ENCODE results near the gene CNOT6. TPM values are rescaled to one million over a fixed set of nuclear protein-coding genes. Genes with fewer than 3 reads are reported as not detected.
"Not testable (repeated sequence)": the region's sequence is repeated elsewhere in the genome, so short reads cannot be mapped to it uniquely, and the experiment has no call there.

The CNOT6 gene
- total RNA-seq, 1 donor from 2014 or later: 38.5 TPM

DNA sequence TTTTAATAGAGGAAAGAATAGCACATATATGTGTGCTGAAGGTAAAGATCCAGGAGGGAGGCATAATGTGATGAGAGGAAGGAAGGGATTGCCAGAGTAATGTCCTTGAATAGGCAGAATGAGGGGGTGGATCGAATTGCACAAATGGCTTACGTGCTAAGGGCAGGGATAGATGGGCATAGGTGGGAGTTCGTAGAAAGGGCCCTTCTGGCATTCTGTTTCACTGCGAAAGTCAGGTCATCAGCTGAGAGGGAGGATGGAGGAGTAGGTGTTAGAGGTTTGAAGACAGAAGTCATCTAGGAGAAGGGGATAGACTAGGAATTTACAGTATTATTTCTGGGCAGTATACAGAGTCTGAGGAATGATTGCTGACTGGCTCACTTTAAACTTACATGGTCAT, 32.1 kb downstream of the CNOT6 start:
- peaks cover 17% of the 10 kb centered on the region for H3K36me3 ChIP-seq
- no peak overlapping the region for H3K27ac ChIP-seq
- Mint-ChIP-seq H3K27me3 (ENCODE audit: insufficient read depth, low read depth) (peaks cover 2% of the 10 kb centered on the region), H3K27ac (no peak overlapping the region), H3K9me3 (peaks cover 54% of the 10 kb centered on the region), H3K4me1 (peaks cover 12% of the 10 kb centered on the region), H3K36me3 (peaks cover 77% of the 10 kb centered on the region), H3K4me3 (no peak overlapping the region)
- H3K79me2 ChIP-seq (ENCODE audit: low read depth): peaks cover 92% of the 10 kb centered on the region
- H4K20me1 ChIP-seq (ENCODE audit: low read depth): peaks cover 66% of the 10 kb centered on the region
- TF ChIP-seq, protein P1, sequence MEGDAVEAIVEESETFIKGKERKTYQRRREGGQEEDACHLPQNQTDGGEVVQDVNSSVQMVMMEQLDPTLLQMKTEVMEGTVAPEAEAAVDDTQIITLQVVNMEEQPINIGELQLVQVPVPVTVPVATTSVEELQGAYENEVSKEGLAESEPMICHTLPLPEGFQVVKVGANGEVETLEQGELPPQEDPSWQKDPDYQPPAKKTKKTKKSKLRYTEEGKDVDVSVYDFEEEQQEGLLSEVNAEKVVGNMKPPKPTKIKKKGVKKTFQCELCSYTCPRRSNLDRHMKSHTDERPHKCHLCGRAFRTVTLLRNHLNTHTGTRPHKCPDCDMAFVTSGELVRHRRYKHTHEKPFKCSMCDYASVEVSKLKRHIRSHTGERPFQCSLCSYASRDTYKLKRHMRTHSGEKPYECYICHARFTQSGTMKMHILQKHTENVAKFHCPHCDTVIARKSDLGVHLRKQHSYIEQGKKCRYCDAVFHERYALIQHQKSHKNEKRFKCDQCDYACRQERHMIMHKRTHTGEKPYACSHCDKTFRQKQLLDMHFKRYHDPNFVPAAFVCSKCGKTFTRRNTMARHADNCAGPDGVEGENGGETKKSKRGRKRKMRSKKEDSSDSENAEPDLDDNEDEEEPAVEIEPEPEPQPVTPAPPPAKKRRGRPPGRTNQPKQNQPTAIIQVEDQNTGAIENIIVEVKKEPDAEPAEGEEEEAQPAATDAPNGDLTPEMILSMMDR (IDR thresholded peaks at IDR 0.05): no peak
- TF ChIP-seq EZH2phosphoT487 (IDR thresholded peaks at IDR 0.05) (no peak), EZH2 (IDR thresholded peaks at IDR 0.05) (no peak)
- H3K9ac ChIP-seq: no peak overlapping the region
- H3K27me3 ChIP-seq: no peaks in the 10 kb centered on the region
- DNase-seq (ENCODE audit: low spot score): no peak
- H3K4me2 ChIP-seq: no peak overlapping the region
- H2AFZ ChIP-seq (replicated peaks): no peak overlapping the region
- no peaks in the 10 kb centered on the region for H3K9me3 ChIP-seq (ENCODE audit: low read depth)
- peaks cover 6% of the 10 kb centered on the region for H3F3A ChIP-seq (ENCODE audit: low read depth)
- H3K4me1 ChIP-seq: peaks cover 44% of the 10 kb centered on the region
- H3K4me3 ChIP-seq: no peak overlapping the region

DNA sequence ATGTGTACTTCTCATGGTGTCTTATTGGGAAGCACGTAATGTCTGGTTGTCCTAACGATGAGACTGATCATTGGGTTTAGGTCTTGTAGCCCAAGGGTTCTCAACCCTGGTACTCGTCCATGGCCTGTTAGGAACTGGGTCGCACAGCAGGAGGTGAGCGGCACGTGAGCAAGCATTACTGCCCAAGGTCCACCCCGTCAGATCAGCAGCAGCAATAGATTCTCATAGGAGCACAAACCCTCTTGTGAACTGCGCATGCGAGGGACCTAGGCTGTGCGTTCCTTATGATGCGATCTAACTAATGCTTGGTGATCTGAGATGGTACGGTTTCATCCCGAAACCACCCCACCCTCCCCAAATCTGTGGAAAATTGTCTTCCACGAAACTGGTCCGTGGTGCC, 33.5 kb downstream of the CNOT6 start:
- H3F3A ChIP-seq (ENCODE audit: low read depth): peaks cover 6% of the 10 kb centered on the region
- peaks cover 21% of the 10 kb centered on the region for H3K36me3 ChIP-seq
- H3K4me1 Mint-ChIP-seq: peaks cover 8% of the 10 kb centered on the region
- peaks cover 87% of the 10 kb centered on the region for H3K79me2 ChIP-seq (ENCODE audit: low read depth)
- H3K9ac ChIP-seq: no peak overlapping the region
- peaks cover 30% of the 10 kb centered on the region for H3K4me1 ChIP-seq
- H3K27me3 Mint-ChIP-seq (ENCODE audit: insufficient read depth, low read depth): peaks cover 6% of the 10 kb centered on the region
- no peak overlapping the region for H2AFZ ChIP-seq (replicated peaks)
- peaks cover 77% of the 10 kb centered on the region for H3K36me3 Mint-ChIP-seq
- no peak overlapping the region for H3K27ac ChIP-seq
- no peak overlapping the region for H3K4me3 Mint-ChIP-seq
- H3K4me2 ChIP-seq: no peak overlapping the region
- H3K4me3 ChIP-seq: no peak overlapping the region
- peaks cover 50% of the 10 kb centered on the region for H3K9me3 Mint-ChIP-seq
- peaks cover 52% of the 10 kb centered on the region for H4K20me1 ChIP-seq (ENCODE audit: low read depth)
- no peak overlapping the region for H3K27ac Mint-ChIP-seq
- TF ChIP-seq, protein P1 (IDR thresholded peaks at IDR 0.05): no peak
- no peak for TF ChIP-seq EZH2phosphoT487 (IDR thresholded peaks at IDR 0.05)
- no peak for TF ChIP-seq EZH2 (IDR thresholded peaks at IDR 0.05)
- no peaks in the 10 kb centered on the region for H3K9me3 ChIP-seq (ENCODE audit: low read depth)
- no peak for DNase-seq (ENCODE audit: low spot score)
- H3K27me3 ChIP-seq: no peaks in the 10 kb centered on the region

DNA sequence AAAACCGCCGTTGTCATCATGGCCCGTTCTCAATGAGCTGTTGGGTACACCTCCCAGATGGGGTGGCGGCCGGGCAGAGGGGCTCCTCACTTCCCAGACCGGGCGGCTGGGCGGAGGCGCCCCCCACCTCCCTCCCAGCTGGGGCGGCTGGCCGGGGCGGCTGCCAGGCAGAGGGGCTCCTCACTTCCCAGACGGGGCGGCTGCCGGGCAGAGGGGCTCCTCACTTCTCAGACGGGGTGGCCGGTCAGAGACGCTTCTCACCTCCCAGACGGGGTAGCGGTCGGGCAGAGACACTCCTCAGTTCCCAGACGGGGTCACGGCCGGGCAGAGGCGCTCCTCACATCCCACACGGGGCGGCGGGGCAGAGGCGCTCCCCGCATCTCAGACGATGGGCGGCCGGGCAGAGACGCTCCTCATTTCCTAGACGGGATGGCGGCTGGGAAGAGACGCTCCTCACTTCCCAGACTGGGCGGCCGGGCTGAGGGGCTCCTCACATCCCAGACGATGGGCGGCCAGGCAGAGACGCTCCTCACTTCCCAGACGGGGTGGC, 36.9 kb downstream of the CNOT6 start:
- Histone ChIP-seq H3K36me3 (peaks cover 21% of the 10 kb centered on the region), H4K20me1 (ENCODE audit: low read depth) (peaks cover 17% of the 10 kb centered on the region), H3K79me2 (ENCODE audit: low read depth) (peaks cover 83% of the 10 kb centered on the region)
- H3K4me1 ChIP-seq; H3K4me2 ChIP-seq; H3K27ac ChIP-seq; H3K27me3 Mint-ChIP-seq (ENCODE audit: insufficient read depth, low read depth); DNase-seq (ENCODE audit: low spot score); H3K4me1 Mint-ChIP-seq; H2AFZ ChIP-seq (replicated peaks); H3K9ac ChIP-seq; H3K27me3 ChIP-seq; H3K4me3 Mint-ChIP-seq; H3K27ac Mint-ChIP-seq; H3K4me3 ChIP-seq; H3K9me3 ChIP-seq (ENCODE audit: low read depth); H3F3A ChIP-seq (ENCODE audit: low read depth): not testable (repeated sequence)
- H3K36me3 Mint-ChIP-seq: peaks cover 73% of the 10 kb centered on the region
- peaks cover 51% of the 10 kb centered on the region for H3K9me3 Mint-ChIP-seq

DNA sequence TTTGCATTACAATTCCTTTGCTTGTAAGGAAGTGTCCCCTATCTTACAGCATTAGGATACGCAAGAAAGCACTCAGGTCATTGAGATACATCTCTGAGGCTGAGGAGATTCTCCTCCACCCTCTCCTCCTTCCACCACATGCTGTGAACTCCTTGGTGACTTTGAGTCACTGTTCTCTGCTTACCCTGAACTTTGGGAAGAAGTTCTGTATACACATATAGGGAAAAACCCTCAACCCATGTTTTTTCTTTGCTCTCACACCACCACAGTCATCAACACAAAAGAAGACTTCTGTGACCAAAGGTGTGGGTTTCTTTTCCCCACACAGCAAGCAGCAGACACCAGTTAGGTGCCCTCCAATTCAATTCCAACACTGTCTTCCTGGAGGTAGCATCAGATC, 38.1 kb downstream of the CNOT6 start:
- no peak overlapping the region for H3K27ac ChIP-seq
- no peak for TF ChIP-seq EZH2phosphoT487 (IDR thresholded peaks at IDR 0.05)
- TF ChIP-seq EZH2 (IDR thresholded peaks at IDR 0.05): no peak
- TF ChIP-seq, protein P1 (IDR thresholded peaks at IDR 0.05): no peak
- Mint-ChIP-seq H3K9me3 (peaks cover 52% of the 10 kb centered on the region), H3K36me3 (peaks cover 77% of the 10 kb centered on the region), H3K4me1 (no peaks in the 10 kb centered on the region), H3K4me3 (no peak overlapping the region), H3K27me3 (ENCODE audit: insufficient read depth, low read depth) (peaks cover 6% of the 10 kb centered on the region), H3K27ac (no peak overlapping the region)
- peaks cover 6% of the 10 kb centered on the region for H4K20me1 ChIP-seq (ENCODE audit: low read depth)
- H3K9me3 ChIP-seq (ENCODE audit: low read depth): no peaks in the 10 kb centered on the region
- H3F3A ChIP-seq (ENCODE audit: low read depth): no peaks in the 10 kb centered on the region
- H3K79me2 ChIP-seq (ENCODE audit: low read depth): peaks cover 83% of the 10 kb centered on the region
- no peak overlapping the region for H3K9ac ChIP-seq
- H3K4me1 ChIP-seq: no peaks in the 10 kb centered on the region
- H2AFZ ChIP-seq (replicated peaks): no peak overlapping the region
- no peaks in the 10 kb centered on the region for H3K27me3 ChIP-seq
- no peak for DNase-seq (ENCODE audit: low spot score)
- peaks cover 20% of the 10 kb centered on the region for H3K36me3 ChIP-seq
- H3K4me2 ChIP-seq: no peak overlapping the region
- no peak overlapping the region for H3K4me3 ChIP-seq
